GM19193 (cell line): ENCODE results near the gene KRT31.
"Not testable (repeated sequence)": the region's sequence is repeated elsewhere in the genome, so short reads cannot be mapped to it uniquely, and the experiment has no call there.

ENCODE experiments used
- POLR2A ChIP-seq: IDR thresholded peaks from 4 replicates; pipeline ENCODE4 v1.6.1; 2011; ENCODE audit not compliant: insufficient read depth, insufficient read length; ENCODE audit errors: extremely low read depth

Gene KRT31

GRCh38 chr17:41369713-41370112 lies 27.7 kb downstream of the KRT31 start, which contains the start of gene KRT33B:
TSS of gene KRT33B (minus strand) at chr17:41369813. CDS start at chr17:41369750, 63 bp downstream.
- no peak for TF ChIP-seq POLR2A

GRCh38 chr17:41369023-41369422 lies 28.4 kb downstream of the KRT31 start:
- no peak for TF ChIP-seq POLR2A

- TF ChIP-seq POLR2A: no peak
Measured at GRCh38 chr17:41367426-41368075, 29.9 kb downstream of the KRT31 start.

GRCh38 chr17:41366070-41366469 lies 31.3 kb downstream of the KRT31 start:
- TF ChIP-seq POLR2A: no peak

GRCh38 chr17:41363881-41364280 lies 33.5 kb downstream of the KRT31 start:
- TF ChIP-seq POLR2A: no peak

GRCh38 chr17:41360296-41360995 lies 37.0 kb downstream of the KRT31 start:
- no peak for TF ChIP-seq POLR2A

- no peak for TF ChIP-seq POLR2A
Measured at GRCh38 chr17:41354536-41354935, 42.9 kb downstream of the KRT31 start.

- TF ChIP-seq POLR2A: no peak
Measured at GRCh38 chr17:41352597-41353366, 44.6 kb downstream of the KRT31 start.

- no peak for TF ChIP-seq POLR2A
Measured at GRCh38 chr17:41351177-41351576, 46.2 kb downstream of the KRT31 start.

- not testable (repeated sequence) for TF ChIP-seq POLR2A
Measured at GRCh38 chr17:41350381-41350878, 47.0 kb downstream of the KRT31 start, which contains the start of gene KRT33A. TSS of gene KRT33A (minus strand) at chr17:41350828. CDS start at chr17:41350767, 61 bp downstream.

GRCh38 chr17:41347869-41348760 lies 49.3 kb downstream of the KRT31 start:
- no peak for TF ChIP-seq POLR2A

GRCh38 chr17:41345992-41346391 lies 51.4 kb downstream of the KRT31 start:
- TF ChIP-seq POLR2A: no peak
